Esophagus squamous epithelium (tissue), 5 donors: ENCODE measurements around the gene TAGLN. TPM values are rescaled to one million over a fixed set of nuclear protein-coding genes. Genes with fewer than 3 reads are reported as not detected.
A peak's percentile ranks its signal among the peaks of the same experiment; 100 is the strongest.

ENCODE experiments used
- DNase-seq: peaks from one replicate; lab custom pipeline; 2025; lab: John Stamatoyannopoulos, UW
- H3K27ac ChIP-seq, 4 donors: fragments of 200-600 bp; sonication (generic); one replicate each; pipeline ENCODE4 v1.5.1; 2016 to 2019; ENCODE audit warnings: mild to moderate bottlenecking in 1 of 4
- H3K27me3 ChIP-seq, 4 donors: fragments of 200-600 bp; sonication (generic); 1 replicate in 3 of 4; 2 replicates in 1 of 4; pipeline versions ENCODE4 v1.5.1 to v1.6.0; 2017 to 2021; ENCODE audit warnings: antibody characterized with exemption in 1 of 4
- H3K36me3 ChIP-seq, 3 donors: fragments of 200-600 bp; sonication (generic); one replicate each; pipeline ENCODE4 v1.5.1; 2016 to 2019
- H3K4me1 ChIP-seq, 3 donors: fragments of 200-600 bp; sonication (generic); one replicate each; pipeline ENCODE4 v1.5.1; 2017 to 2019
- H3K4me3 ChIP-seq, 4 donors: fragments of 200-600 bp; sonication (generic); 1 replicate in 3 of 4; 2 replicates in 1 of 4; pipeline ENCODE4 v1.5.1; 2016 to 2019; ENCODE audit warnings: mild to moderate bottlenecking in 2 of 4, moderate library complexity in 1 of 4
- H3K9me3 ChIP-seq, 3 donors: fragments of 200-600 bp; sonication (generic); one replicate each; pipeline ENCODE4 v1.5.1; 2016 to 2019
- POLR2A ChIP-seq, 4 donors: fragments of 450-650 bp; IDR thresholded peaks; one replicate each; pipeline ENCODE4 v1.6.1; 2017; ENCODE audit warnings: antibody characterized with exemption in 4 of 4, mild to moderate bottlenecking in 4 of 4, moderate library complexity in 3 of 4
- WGBS, 2 donors: methylation state at CpG; one replicate each; pipeline ENCODE4 v1.1.5; 2018; 5-methylcytosine and 5-hydroxymethylcytosine counted together
- intact Hi-C: fragments of 100-400 bp; cut with DNase I; formaldehyde crosslinking; loops from one replicate; pipeline ENCODE4 v1.15.0; 2022
- total RNA-seq, 4 donors: library from RNA; depleted of rRNA; stranded (reverse); fragments of >200 nt; gene quantifications; one replicate each; pipeline ENCODE4 v1.1.0, GENCODE V29; 2016
- TF ChIP-seq, protein P1 (sequence below), 6 experiments: fragments of 450-650 bp in 4 of 6; fragments of 200-600 bp in 2 of 6; sonication (generic) in 2 of 6; IDR thresholded peaks; one replicate each; pipeline ENCODE4 v1.5.1; 2016 to 2019; ENCODE audit warnings: antibody characterized with exemption in 6 of 6, mild to moderate bottlenecking in 4 of 6, moderate library complexity in 4 of 6
- donor health status: DM: yes; HTN: yes; CAD: no.

The TAGLN gene
- total RNA-seq, 4 donors from 2014 or later: 64.8 to 1,356 (median 373) TPM

DNA sequence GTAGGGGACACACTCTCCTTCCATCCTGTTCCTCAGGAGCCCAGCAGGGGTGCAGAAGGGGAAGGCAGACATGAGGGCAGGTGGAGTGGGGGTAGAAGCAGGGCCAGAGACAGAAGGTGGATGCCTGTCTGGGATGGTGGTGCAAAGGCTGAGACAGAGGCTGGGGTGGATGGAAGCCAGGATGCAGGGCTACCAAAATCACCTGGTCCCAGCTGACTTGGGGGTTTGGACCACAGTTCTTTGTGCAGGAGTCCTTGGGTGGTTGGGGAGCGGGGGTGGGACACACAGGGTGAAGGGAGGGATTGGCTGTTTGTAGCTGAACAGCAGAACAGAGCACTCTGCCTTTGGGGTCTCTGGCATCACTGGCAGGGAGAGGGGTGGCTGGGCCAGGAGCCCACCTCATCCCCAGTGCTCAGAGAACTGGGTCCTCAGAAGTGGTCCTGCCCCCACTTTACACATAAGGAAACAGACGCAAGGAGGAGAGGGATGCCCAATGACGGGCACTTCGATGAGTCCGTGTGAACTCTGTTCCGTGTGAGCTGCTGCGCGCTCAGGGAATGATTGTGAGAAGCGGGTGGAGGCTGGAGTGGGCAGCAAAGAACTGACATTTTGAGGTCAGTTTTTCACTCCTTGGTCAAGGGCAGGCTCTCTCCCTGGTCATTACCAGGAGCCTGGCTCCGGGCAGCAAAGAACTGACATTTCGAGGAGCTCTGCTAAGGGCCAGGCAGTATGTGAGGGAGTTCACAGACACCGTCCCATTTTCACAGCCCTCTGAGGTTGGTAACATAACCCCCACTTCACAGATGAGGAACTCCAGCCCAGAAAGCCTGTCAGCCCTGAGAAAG is 1.9 kb downstream of the TAGLN start:
- Histone ChIP-seq H3K36me3 (peaks cover 0 to 36% (median 17%) of the 10 kb centered on the region in 3 donors), H3K27me3 (no peaks in the 10 kb centered on the region), H3K4me3 (peak overlapping the region; percentile 27 to 66 (median 51)), H3K4me1 (peaks cover 12 to 58% (median 14%) of the 10 kb centered on the region in 3 donors), H3K9me3 (no peaks in the 10 kb centered on the region), H3K27ac (peak overlapping the region; percentile 72 to 93 (median 88))
- intact Hi-C loops: no loop called here
- DNase-seq: no peak
- WGBS, 2 donors: 94 to 100% methylated on average over 3 to 8 of the region's 12 CpGs
- no peak for TF ChIP-seq POLR2A (IDR thresholded peaks at IDR 0.05)
- TF ChIP-seq, protein P1, sequence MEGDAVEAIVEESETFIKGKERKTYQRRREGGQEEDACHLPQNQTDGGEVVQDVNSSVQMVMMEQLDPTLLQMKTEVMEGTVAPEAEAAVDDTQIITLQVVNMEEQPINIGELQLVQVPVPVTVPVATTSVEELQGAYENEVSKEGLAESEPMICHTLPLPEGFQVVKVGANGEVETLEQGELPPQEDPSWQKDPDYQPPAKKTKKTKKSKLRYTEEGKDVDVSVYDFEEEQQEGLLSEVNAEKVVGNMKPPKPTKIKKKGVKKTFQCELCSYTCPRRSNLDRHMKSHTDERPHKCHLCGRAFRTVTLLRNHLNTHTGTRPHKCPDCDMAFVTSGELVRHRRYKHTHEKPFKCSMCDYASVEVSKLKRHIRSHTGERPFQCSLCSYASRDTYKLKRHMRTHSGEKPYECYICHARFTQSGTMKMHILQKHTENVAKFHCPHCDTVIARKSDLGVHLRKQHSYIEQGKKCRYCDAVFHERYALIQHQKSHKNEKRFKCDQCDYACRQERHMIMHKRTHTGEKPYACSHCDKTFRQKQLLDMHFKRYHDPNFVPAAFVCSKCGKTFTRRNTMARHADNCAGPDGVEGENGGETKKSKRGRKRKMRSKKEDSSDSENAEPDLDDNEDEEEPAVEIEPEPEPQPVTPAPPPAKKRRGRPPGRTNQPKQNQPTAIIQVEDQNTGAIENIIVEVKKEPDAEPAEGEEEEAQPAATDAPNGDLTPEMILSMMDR (IDR thresholded peaks at IDR 0.05): no peak

DNA sequence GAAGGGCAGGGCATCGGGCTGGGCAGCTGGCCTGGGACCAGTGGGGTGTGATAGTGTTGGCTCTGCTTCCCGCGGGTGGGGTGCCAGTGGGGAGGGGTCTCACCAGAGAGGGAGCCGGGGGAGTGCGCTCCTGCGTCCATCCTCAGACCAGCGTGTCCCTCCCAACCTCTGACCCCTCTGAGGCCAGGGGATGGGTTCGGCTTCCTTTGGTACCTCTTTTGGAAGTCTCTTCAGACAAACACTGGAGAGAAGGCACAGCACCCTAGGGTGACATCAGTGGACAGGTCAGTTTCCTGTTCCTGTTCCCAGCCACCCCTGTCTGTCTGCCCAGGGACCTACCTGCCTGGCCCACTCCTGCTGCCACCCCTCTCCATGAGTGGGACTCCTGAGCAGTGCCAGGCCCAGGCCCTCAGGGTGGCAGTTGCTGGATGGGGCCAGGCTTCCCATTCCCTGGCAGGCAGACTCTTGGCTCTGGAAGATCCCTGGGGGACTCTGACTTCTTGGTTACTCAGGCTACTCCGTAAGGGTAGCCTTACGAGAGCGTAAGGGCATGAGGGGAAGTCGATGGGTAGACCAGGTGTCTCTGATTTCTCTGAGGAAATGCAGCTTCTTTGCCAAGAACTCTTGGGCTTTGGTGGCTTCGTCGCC is 2.6 kb downstream of the TAGLN start:
- H3K4me3 ChIP-seq: peak overlapping the region; percentile 27 to 66 (median 51)
- H3K27ac ChIP-seq: peak overlapping the region; percentile 72 to 93 (median 88)
- H3K9me3 ChIP-seq: no peaks in the 10 kb centered on the region
- TF ChIP-seq POLR2A (IDR thresholded peaks at IDR 0.05): no peak
- TF ChIP-seq, protein P1 (IDR thresholded peaks at IDR 0.05): no peak
- peaks cover 12 to 55% (median 14%) of the 10 kb centered on the region in 3 donors for H3K4me1 ChIP-seq
- H3K36me3 ChIP-seq: peaks cover 0 to 30% (median 17%) of the 10 kb centered on the region in 3 donors
- WGBS, 2 donors: 75 to 86% methylated on average over 5 to 6 of the region's 14 CpGs
- no peak for DNase-seq
- intact Hi-C loops: no loop called here
- no peaks in the 10 kb centered on the region for H3K27me3 ChIP-seq

DNA sequence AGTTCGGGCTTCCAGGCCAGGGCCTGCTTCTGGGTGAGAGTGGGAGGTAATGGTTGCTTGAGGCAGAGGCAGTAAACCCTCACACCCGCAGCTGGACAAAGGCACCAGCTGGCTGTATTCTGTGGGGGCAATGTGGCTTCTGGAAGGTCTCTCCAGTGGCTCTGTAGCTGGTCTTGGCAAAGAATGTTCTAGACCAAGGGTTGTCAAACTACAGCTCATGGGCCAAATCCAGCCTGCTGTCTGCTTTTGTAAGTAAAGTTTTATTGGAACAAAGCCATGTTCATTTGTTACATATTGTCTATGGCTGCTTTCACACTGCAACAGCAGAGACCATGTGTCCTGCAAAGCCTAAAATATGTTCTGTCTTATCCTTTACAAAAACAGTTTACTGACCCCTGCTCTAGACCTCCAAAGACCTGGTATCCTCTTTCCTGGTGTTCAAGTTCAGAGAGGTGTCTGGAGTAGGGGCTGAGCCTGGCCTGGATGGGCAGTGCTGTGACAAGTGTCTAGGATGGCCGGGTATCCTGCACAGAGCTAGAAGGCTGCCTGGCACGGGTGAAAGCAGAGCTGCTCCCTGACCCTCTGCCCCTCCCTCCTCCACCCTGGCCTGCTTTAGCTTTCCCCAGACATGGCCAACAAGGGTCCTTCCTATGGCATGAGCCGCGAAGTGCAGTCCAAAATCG is 3.4 kb downstream of the TAGLN start:
- intact Hi-C loops: no loop called here
- peaks cover 9 to 48% (median 12%) of the 10 kb centered on the region in 3 donors for H3K4me1 ChIP-seq
- H3K27me3 ChIP-seq: no peaks in the 10 kb centered on the region
- peak overlapping the region; percentile 72 to 93 (median 88) for H3K27ac ChIP-seq
- no peaks in the 10 kb centered on the region for H3K9me3 ChIP-seq
- peak overlapping the region; percentile 27 to 66 (median 51) for H3K4me3 ChIP-seq
- DNase-seq: no peak
- TF ChIP-seq POLR2A (IDR thresholded peaks at IDR 0.05): no peak
- TF ChIP-seq, protein P1 (IDR thresholded peaks at IDR 0.05): no peak
- peaks cover 0 to 30% (median 17%) of the 10 kb centered on the region in 3 donors for H3K36me3 ChIP-seq
- 73 to 83% methylated on average over 3 to 4 of the region's 7 CpGs for WGBS, 2 donors

DNA sequence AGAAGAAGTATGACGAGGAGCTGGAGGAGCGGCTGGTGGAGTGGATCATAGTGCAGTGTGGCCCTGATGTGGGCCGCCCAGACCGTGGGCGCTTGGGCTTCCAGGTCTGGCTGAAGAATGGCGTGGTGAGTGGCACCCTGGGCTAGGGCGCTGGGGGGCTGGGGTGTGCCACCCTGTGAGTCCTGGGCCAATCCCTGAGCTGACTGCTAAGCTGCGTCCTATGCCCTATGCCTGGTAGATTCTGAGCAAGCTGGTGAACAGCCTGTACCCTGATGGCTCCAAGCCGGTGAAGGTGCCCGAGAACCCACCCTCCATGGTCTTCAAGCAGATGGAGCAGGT is 3.9 kb downstream of the TAGLN start:
- Histone ChIP-seq H3K36me3 (peaks cover 0 to 30% (median 17%) of the 10 kb centered on the region in 3 donors), H3K4me3 (peak overlapping the region; percentile 27 to 66 (median 51)), H3K27ac (peak overlapping the region; percentile 72 to 93 (median 88)), H3K9me3 (no peaks in the 10 kb centered on the region), H3K4me1 (peaks cover 4 to 43% (median 8%) of the 10 kb centered on the region in 3 donors), H3K27me3 (no peaks in the 10 kb centered on the region)
- intact Hi-C loops: no loop called here
- 80 to 90% methylated on average over 1 to 2 of the region's 10 CpGs for WGBS, 2 donors
- TF ChIP-seq, protein P1 (IDR thresholded peaks at IDR 0.05): no peak
- no peak for TF ChIP-seq POLR2A (IDR thresholded peaks at IDR 0.05)
- DNase-seq: no peak
